Skeletal muscle tissue (tissue), 4 donors: ENCODE measurements around the gene OR51T1. TPM values are rescaled to one million over a fixed set of nuclear protein-coding genes. Genes with fewer than 3 reads are reported as not detected.
"Not testable (repeated sequence)": the region's sequence is repeated elsewhere in the genome, so short reads cannot be mapped to it uniquely, and the experiment has no call there.

ENCODE experiments used
- H3K27ac ChIP-seq: one replicate; pipeline ENCODE4 v1.7.0; 2013; ENCODE audit warnings: mild to moderate bottlenecking, low read depth, low read length, inconsistent platforms
- H3K27me3 ChIP-seq, 3 donors: one replicate each; pipeline ENCODE4 v1.7.0; 2013; ENCODE audit warnings: low read length in 3 of 3; ENCODE audit not compliant: control insufficient read depth in 3 of 3, insufficient read depth in 3 of 3
- H3K36me3 ChIP-seq, 3 donors: one replicate each; pipeline ENCODE4 v1.7.0; 2013; ENCODE audit warnings: low read length in 3 of 3; ENCODE audit not compliant: control insufficient read depth in 3 of 3, insufficient read depth in 3 of 3
- H3K4me1 ChIP-seq, 3 donors: one replicate each; pipeline ENCODE4 v1.7.0; 2013; ENCODE audit warnings: low read length in 3 of 3, mild to moderate bottlenecking in 3 of 3; ENCODE audit not compliant: control insufficient read depth in 3 of 3, insufficient read depth in 3 of 3
- H3K4me3 ChIP-seq, 3 donors: one replicate each; pipeline ENCODE4 v1.7.0; 2013; ENCODE audit warnings: low read length in 3 of 3
- H3K9ac ChIP-seq, 3 donors: one replicate each; pipeline ENCODE4 v1.7.0; 2013; ENCODE audit warnings: low read length in 3 of 3, mild to moderate bottlenecking in 3 of 3, moderate library complexity in 2 of 3, low read depth in 1 of 3
- H3K9me3 ChIP-seq, 3 donors: one replicate each; pipeline ENCODE4 v1.7.0; 2013; ENCODE audit warnings: low read length in 3 of 3; ENCODE audit not compliant: control insufficient read depth in 3 of 3
- total RNA-seq: library from RNA; depleted of rRNA; stranded (reverse); fragments of >200 nt; gene quantifications from one replicate; pipeline ENCODE4 v1.2.3, GENCODE V29; 2014
- donor health status: Osteomylitis.

The OR51T1 gene, protein sequence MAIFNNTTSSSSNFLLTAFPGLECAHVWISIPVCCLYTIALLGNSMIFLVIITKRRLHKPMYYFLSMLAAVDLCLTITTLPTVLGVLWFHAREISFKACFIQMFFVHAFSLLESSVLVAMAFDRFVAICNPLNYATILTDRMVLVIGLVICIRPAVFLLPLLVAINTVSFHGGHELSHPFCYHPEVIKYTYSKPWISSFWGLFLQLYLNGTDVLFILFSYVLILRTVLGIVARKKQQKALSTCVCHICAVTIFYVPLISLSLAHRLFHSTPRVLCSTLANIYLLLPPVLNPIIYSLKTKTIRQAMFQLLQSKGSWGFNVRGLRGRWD
- total RNA-seq, result not detected

DNA sequence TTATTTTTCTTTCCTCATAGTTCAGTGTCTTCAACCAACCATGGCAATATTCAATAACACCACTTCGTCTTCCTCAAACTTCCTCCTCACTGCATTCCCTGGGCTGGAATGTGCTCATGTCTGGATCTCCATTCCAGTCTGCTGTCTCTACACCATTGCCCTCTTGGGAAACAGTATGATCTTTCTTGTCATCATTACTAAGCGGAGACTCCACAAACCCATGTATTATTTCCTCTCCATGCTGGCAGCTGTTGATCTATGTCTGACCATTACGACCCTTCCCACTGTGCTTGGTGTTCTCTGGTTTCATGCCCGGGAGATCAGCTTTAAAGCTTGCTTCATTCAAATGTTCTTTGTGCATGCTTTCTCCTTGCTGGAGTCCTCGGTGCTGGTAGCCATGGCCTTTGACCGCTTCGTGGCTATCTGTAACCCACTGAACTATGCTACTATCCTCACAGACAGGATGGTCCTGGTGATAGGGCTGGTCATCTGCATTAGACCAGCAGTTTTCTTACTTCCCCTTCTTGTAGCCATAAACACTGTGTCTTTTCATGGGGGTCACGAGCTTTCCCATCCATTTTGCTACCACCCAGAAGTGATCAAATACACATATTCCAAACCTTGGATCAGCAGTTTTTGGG, at the start of gene OR51T1:
Gene OR51T1, plus strand, starts transcription at position 41 of the 641 bp plus-strand sequence. Its CDS starts 0 bp downstream, at position 41.
- Histone ChIP-seq H3K4me3 (no peak within 1 kb of the TSS), H3K27ac (no peak within 1 kb of the TSS), H3K9ac (no peak within 1 kb of the TSS), H3K36me3 (no peaks in the 10 kb centered on the region), H3K4me1 (no peaks in the 10 kb centered on the region), H3K27me3 (no peaks in the 10 kb centered on the region), H3K9me3 (no peaks in the 10 kb centered on the region)

GRCh38 chr11:4839851-4840549, 41.7 kb upstream of the OR51T1 start:
- Histone ChIP-seq H3K4me1 (no peaks in the 10 kb centered on the region), H3K9me3 (no peaks in the 10 kb centered on the region), H3K27ac (no peak overlapping the region), H3K27me3 (no peaks in the 10 kb centered on the region), H3K36me3 (no peaks in the 10 kb centered on the region), H3K9ac (no peak overlapping the region), H3K4me3 (no peak overlapping the region)

DNA sequence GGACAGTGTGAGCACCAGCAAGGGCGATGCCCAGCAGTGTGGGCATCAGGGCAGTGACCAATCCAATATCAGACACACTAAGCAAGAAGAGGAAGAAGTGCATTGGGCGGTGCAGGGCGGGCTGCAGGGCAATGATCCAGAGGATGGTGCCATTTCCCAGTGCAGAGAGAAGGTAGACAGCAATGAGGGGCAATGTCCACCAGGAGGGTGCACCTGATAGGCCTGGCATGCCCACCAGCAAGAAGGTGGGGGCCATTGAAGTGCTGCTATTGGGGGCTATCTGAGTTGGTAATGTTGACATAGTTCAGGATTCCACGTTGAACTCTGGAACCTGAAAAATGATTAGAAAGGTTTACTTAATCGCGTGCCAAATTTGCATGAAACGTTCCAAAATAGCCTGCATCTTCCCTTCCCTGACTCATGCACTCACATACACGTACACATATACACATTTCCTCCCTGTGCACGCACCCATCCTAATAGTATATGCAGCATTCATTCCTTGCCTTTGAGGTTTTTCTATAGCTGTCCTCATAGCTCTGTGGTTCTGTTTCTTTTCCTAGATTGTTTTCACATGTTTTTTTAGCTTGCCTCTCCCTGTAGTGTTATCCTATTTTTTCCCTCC, 32.7 kb upstream of the OR51T1 start, which contains the start of gene OR51S1:
Gene OR51S1, minus strand, starts transcription at position 301 of the 625 bp plus-strand sequence. Its CDS starts 0 bp downstream, at position 301.
- H3K36me3 ChIP-seq, result no peaks in the 10 kb centered on the region
- H3K9ac ChIP-seq, result no peak within 1 kb of the TSS
- no peak within 1 kb of the TSS for H3K4me3 ChIP-seq
- no peaks in the 10 kb centered on the region for H3K9me3 ChIP-seq
- H3K4me1 ChIP-seq, result no peaks in the 10 kb centered on the region
- H3K27me3 ChIP-seq, result peaks cover 0 to 3% (median 0%) of the 10 kb centered on the region in 3 donors
- no peak within 1 kb of the TSS for H3K27ac ChIP-seq

GRCh38 chr11:4851033-4851432, 30.7 kb upstream of the OR51T1 start:
- H3K27ac ChIP-seq, result no peak overlapping the region
- no peaks in the 10 kb centered on the region for H3K36me3 ChIP-seq
- H3K9ac ChIP-seq, result no peak overlapping the region
- H3K4me3 ChIP-seq, result no peak overlapping the region
- no peaks in the 10 kb centered on the region for H3K9me3 ChIP-seq
- peaks cover 0 to 3% (median 0%) of the 10 kb centered on the region in 3 donors for H3K27me3 ChIP-seq
- no peaks in the 10 kb centered on the region for H3K4me1 ChIP-seq

DNA sequence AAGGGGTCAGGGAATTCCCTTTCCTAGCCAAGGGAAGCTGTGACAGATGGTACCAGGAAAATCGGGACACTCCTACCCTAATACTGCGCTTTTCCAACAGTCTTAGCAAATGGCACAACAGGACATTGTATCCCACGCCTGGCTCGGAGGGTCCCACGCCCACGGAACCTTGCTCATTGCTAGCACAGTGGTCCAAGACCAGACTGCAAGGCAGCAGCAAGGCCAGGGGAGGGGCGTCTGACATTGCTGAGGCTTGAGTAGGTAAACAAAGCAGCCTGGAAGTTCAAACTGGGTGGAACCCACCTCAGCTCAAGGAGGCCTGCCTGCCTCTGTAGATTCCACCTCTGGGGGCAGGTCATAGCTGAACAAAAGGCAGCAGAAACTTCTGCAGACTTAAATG, 27.4 kb upstream of the OR51T1 start:
- not testable (repeated sequence) for H3K4me3 ChIP-seq, H3K27ac ChIP-seq, H3K27me3 ChIP-seq, H3K36me3 ChIP-seq, H3K9ac ChIP-seq, H3K9me3 ChIP-seq, H3K4me1 ChIP-seq

GRCh38 chr11:4862447-4863236, 19.1 kb upstream of the OR51T1 start:
- Histone ChIP-seq H3K9ac (no peak overlapping the region), H3K4me3 (no peak overlapping the region), H3K27me3 (no peaks in the 10 kb centered on the region), H3K9me3 (no peaks in the 10 kb centered on the region), H3K27ac (no peak overlapping the region), H3K4me1 (no peaks in the 10 kb centered on the region), H3K36me3 (no peaks in the 10 kb centered on the region)

GRCh38 chr11:4863876-4864275, 17.8 kb upstream of the OR51T1 start:
- Histone ChIP-seq H3K4me1 (no peaks in the 10 kb centered on the region), H3K9me3 (no peaks in the 10 kb centered on the region), H3K27ac (no peak overlapping the region), H3K4me3 (no peak overlapping the region), H3K27me3 (no peaks in the 10 kb centered on the region), H3K36me3 (no peaks in the 10 kb centered on the region), H3K9ac (no peak overlapping the region)

- Histone ChIP-seq H3K9me3 (no peaks in the 10 kb centered on the region), H3K36me3 (no peaks in the 10 kb centered on the region), H3K4me3 (no peak overlapping the region), H3K9ac (no peak overlapping the region), H3K4me1 (no peaks in the 10 kb centered on the region), H3K27ac (no peak overlapping the region), H3K27me3 (no peaks in the 10 kb centered on the region)
Measured at GRCh38 chr11:4865855-4866254, 15.8 kb upstream of the OR51T1 start.

DNA sequence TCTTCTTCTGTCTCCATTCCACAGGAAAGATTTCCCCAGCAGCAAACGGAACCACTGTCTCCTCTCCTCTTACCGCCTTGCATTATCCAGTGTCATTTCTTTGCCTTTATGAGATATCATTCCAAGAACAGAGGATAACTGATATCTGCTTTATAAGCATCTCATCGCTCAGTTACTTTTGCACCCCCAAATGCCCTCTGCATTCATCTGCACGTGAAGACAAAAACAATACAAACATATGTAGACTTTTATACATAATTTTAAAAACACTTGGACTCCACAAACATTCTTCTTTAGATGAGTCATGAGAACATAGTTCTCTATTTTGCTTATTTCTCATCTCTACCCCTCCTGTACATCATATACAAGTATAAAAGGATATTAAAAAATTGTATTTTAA, 512 bp upstream of the OR51T1 start:
- H3K9me3 ChIP-seq, result no peaks in the 10 kb centered on the region
- no peak overlapping the region for H3K4me3 ChIP-seq
- H3K4me1 ChIP-seq, result no peaks in the 10 kb centered on the region
- H3K27me3 ChIP-seq, result no peaks in the 10 kb centered on the region
- no peak overlapping the region for H3K9ac ChIP-seq
- H3K27ac ChIP-seq, result no peak overlapping the region
- no peaks in the 10 kb centered on the region for H3K36me3 ChIP-seq
